Endometrium (tissue), 2 donors: ENCODE data around the gene MYBBP1A.

Source experiments
- FAIRE-seq: peaks from 2 replicates; lab custom pipeline; 2012; peaks lifted over from hg19 to GRCh38; lab: Jason Lieb, UNC
- donor health status: control.
- donor health status: control.

The MYBBP1A gene

GRCh38 chr17:4519361-4519788 is 35.8 kb downstream of the MYBBP1A start:
- FAIRE-seq = no peak

- no peak for FAIRE-seq
Measured at GRCh38 chr17:4518901-4519300, 36.3 kb downstream of the MYBBP1A start.

- FAIRE-seq = no peak
Measured at GRCh38 chr17:4516735-4517134, 38.4 kb downstream of the MYBBP1A start.

GRCh38 chr17:4515501-4515900 is 39.7 kb downstream of the MYBBP1A start:
- no peak for FAIRE-seq

GRCh38 chr17:4514779-4515178 is 40.4 kb downstream of the MYBBP1A start:
- FAIRE-seq = no peak

GRCh38 chr17:4514206-4514605 is 41.0 kb downstream of the MYBBP1A start:
- FAIRE-seq = no peak

- FAIRE-seq = no peak
Measured at GRCh38 chr17:4513113-4514032, 41.8 kb downstream of the MYBBP1A start.

- FAIRE-seq = no peak
Measured at GRCh38 chr17:4512156-4513112, 42.8 kb downstream of the MYBBP1A start.

- no peak for FAIRE-seq
Measured at GRCh38 chr17:4511199-4511932, 43.8 kb downstream of the MYBBP1A start.

GRCh38 chr17:4510618-4510941 is 44.6 kb downstream of the MYBBP1A start:
- no peak for FAIRE-seq

- FAIRE-seq = no peak
Measured at GRCh38 chr17:4509923-4510617, 45.1 kb downstream of the MYBBP1A start.

- no peak for FAIRE-seq
Measured at GRCh38 chr17:4509401-4509800, 45.8 kb downstream of the MYBBP1A start.

GRCh38 chr17:4508207-4508606 is 47.0 kb downstream of the MYBBP1A start:
- no peak for FAIRE-seq

GRCh38 chr17:4507361-4508111 is 47.6 kb downstream of the MYBBP1A start:
- FAIRE-seq = no peak

GRCh38 chr17:4506892-4507291 is 48.3 kb downstream of the MYBBP1A start:
- FAIRE-seq = no peak

- FAIRE-seq = no peak
Measured at GRCh38 chr17:4506175-4506813, 48.9 kb downstream of the MYBBP1A start.

- FAIRE-seq = no peak
Measured at GRCh38 chr17:4505187-4505586, 50.0 kb downstream of the MYBBP1A start.

GRCh38 chr17:4504188-4504587 is 51.0 kb downstream of the MYBBP1A start:
- no peak for FAIRE-seq

- FAIRE-seq = no peak
Measured at GRCh38 chr17:4503283-4504025, 51.7 kb downstream of the MYBBP1A start.
